ENCODE data around the gene SLC25A13. TPM values are rescaled to one million over a fixed set of nuclear protein-coding genes. Genes with fewer than 3 reads are reported as not detected.

SLC25A13 gene
- total RNA-seq, 1 experiment from 2014 or later, result 19.5 TPM

DNA sequence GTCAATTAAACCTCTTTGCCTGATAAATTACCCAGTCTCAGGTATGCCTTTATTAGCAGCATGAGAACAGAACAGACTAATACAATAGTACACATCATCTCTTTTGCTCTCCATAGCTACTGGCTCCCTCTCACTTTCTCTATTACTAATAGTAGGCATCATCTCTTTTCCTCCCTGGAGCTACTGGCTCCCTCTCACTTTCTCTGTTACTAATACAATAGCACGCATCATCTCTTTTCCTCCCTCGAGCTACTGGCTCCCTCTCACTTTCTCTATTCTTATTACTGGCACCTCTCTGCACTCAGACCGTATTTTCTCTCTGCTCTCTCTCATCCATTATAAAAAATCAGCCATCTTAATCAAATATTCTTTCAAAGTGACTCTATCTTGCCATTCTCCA is 37.1 kb downstream of the SLC25A13 start:
- H3K9ac ChIP-seq (ENCODE audit: low read length), result no peak overlapping the region
- ATAC-seq (peak; percentile 22; the same call in 1 of the 2 replicates), DNase-seq (no peak)
- peaks cover 35% of the 10 kb centered on the region for H3K79me2 ChIP-seq (ENCODE audit: low read length)
- no peaks in the 10 kb centered on the region for H3K27me3 ChIP-seq (ENCODE audit: low read length)
- H3K36me3 ChIP-seq (ENCODE audit: low read depth, low read length), result no peaks in the 10 kb centered on the region
- ChIA-PET CTCF (no interaction called here), POLR2A (ENCODE audit: unreplicated experiment) (no interaction called here)
- intact Hi-C loops (cut with micrococcal nuclease), result no loop called here
- no peak overlapping the region for H2AFZ ChIP-seq (ENCODE audit: low read length)
- H3F3A ChIP-seq (ENCODE audit: low read length, unreplicated experiment), result no peaks in the 10 kb centered on the region
- no TSS peak for BruUV-seq (replicated peaks)
- no peak overlapping the region for H3K27ac ChIP-seq (ENCODE audit: low read length)
- H3K4me3 ChIP-seq (ENCODE audit: low read length), result no peak overlapping the region
- no peaks in the 10 kb centered on the region for H3K9me2 ChIP-seq (replicated peaks; ENCODE audit: low read length)
- TF ChIP-seq EZH2 (IDR thresholded peaks at IDR 0.05; ENCODE audit: low read length, unreplicated experiment), result no peak
- TF ChIP-seq, protein P1, sequence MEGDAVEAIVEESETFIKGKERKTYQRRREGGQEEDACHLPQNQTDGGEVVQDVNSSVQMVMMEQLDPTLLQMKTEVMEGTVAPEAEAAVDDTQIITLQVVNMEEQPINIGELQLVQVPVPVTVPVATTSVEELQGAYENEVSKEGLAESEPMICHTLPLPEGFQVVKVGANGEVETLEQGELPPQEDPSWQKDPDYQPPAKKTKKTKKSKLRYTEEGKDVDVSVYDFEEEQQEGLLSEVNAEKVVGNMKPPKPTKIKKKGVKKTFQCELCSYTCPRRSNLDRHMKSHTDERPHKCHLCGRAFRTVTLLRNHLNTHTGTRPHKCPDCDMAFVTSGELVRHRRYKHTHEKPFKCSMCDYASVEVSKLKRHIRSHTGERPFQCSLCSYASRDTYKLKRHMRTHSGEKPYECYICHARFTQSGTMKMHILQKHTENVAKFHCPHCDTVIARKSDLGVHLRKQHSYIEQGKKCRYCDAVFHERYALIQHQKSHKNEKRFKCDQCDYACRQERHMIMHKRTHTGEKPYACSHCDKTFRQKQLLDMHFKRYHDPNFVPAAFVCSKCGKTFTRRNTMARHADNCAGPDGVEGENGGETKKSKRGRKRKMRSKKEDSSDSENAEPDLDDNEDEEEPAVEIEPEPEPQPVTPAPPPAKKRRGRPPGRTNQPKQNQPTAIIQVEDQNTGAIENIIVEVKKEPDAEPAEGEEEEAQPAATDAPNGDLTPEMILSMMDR (conservative IDR thresholded peaks at IDR 0.05; ENCODE audit: low read depth, low read length), result no peak
- H3K4me1 ChIP-seq (ENCODE audit: insufficient read depth, low read length), result no peaks in the 10 kb centered on the region
- peaks cover 12% of the 10 kb centered on the region; the same call in 1 of the 2 replicates for H4K20me1 ChIP-seq (ENCODE audit: low read length)
- no peaks in the 10 kb centered on the region for H3K9me3 ChIP-seq (ENCODE audit: low read length)
- no peak overlapping the region for H3K4me2 ChIP-seq (ENCODE audit: low read length)

DNA sequence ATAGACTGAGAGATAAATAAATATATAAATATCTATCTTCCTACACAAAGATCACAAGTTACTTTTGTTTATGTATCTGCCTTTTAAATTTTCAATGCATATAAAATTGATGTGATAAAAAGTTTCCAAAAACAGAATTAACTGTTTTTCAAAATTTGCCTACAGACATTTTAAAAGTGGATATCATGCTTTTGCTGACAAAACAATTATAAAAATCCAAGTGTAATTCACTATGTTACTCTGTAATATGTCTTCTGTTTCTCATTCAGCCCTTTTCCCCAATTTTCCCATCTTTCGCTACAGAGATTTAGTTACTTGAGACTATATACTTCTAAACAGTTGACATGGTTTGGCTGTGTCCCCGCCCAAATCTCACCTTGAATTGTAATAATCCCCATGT is 37.7 kb downstream of the SLC25A13 start:
- ATAC-seq, result no peak
- POLR2A ChIA-PET (ENCODE audit: unreplicated experiment), result no interaction called here
- Histone ChIP-seq H3F3A (ENCODE audit: low read length, unreplicated experiment) (no peaks in the 10 kb centered on the region), H3K9ac (ENCODE audit: low read length) (no peak overlapping the region), H3K9me2 (replicated peaks; ENCODE audit: low read length) (no peaks in the 10 kb centered on the region), H2AFZ (ENCODE audit: low read length) (no peak overlapping the region), H3K4me3 (ENCODE audit: low read length) (no peak overlapping the region), H3K4me1 (ENCODE audit: insufficient read depth, low read length) (no peaks in the 10 kb centered on the region), H3K9me3 (ENCODE audit: low read length) (no peaks in the 10 kb centered on the region), H3K79me2 (ENCODE audit: low read length) (peaks cover 35% of the 10 kb centered on the region), H3K27me3 (ENCODE audit: low read length) (no peaks in the 10 kb centered on the region), H4K20me1 (ENCODE audit: low read length) (peaks cover 12% of the 10 kb centered on the region; the same call in 1 of the 2 replicates), H3K36me3 (ENCODE audit: low read depth, low read length) (no peaks in the 10 kb centered on the region), H3K27ac (ENCODE audit: low read length) (no peak overlapping the region), H3K4me2 (ENCODE audit: low read length) (no peak overlapping the region)
- no TSS peak for BruUV-seq (replicated peaks)
- CTCF ChIA-PET, result no interaction called here
- no peak for DNase-seq
- TF ChIP-seq EZH2 (IDR thresholded peaks at IDR 0.05; ENCODE audit: low read length, unreplicated experiment), result no peak
- TF ChIP-seq EZH2phosphoT487 (IDR thresholded peaks at IDR 0.05; ENCODE audit: borderline replicate concordance, low read length), result no peak
- TF ChIP-seq, protein P1 (conservative IDR thresholded peaks at IDR 0.05; ENCODE audit: low read depth, low read length), result no peak
- intact Hi-C loops (cut with micrococcal nuclease), result no loop called here

DNA sequence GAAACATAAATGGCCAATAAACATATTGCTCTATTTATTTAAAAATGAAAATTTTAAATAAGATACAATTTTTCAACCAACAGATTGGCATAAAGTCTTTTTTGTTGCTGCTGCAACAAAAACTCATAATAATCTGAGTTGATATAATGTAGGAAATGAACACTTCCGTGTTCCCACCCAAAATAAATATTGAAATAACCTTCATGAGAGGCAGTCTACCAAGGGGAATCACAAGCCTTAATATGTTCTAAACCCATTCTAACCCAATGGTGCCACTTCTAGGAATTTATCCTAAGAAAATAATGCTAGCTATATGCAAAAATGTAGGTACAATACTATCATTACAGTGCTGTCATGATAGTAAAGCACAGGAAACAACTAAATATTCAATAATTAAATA is 39.1 kb downstream of the SLC25A13 start:
- Histone ChIP-seq H3K9me3 (ENCODE audit: low read length) (no peaks in the 10 kb centered on the region), H3K36me3 (ENCODE audit: low read depth, low read length) (no peaks in the 10 kb centered on the region), H3K4me3 (ENCODE audit: low read length) (no peak overlapping the region), H4K20me1 (ENCODE audit: low read length) (peaks cover 12% of the 10 kb centered on the region; the same call in 1 of the 2 replicates), H3K9ac (ENCODE audit: low read length) (no peak overlapping the region), H3K4me1 (ENCODE audit: insufficient read depth, low read length) (no peaks in the 10 kb centered on the region), H3K27ac (ENCODE audit: low read length) (no peak overlapping the region), H3K4me2 (ENCODE audit: low read length) (no peak overlapping the region), H3K27me3 (ENCODE audit: low read length) (no peaks in the 10 kb centered on the region), H2AFZ (ENCODE audit: low read length) (no peak overlapping the region), H3K9me2 (replicated peaks; ENCODE audit: low read length) (no peaks in the 10 kb centered on the region), H3F3A (ENCODE audit: low read length, unreplicated experiment) (no peaks in the 10 kb centered on the region), H3K79me2 (ENCODE audit: low read length) (peaks cover 33% of the 10 kb centered on the region)
- CTCF ChIA-PET, result interaction anchor here (0.7 kb wide), 1 partner anchor 265 kb away, joined by 3 read pairs; no protein-coding TSS in a partner anchor
- TF ChIP-seq EZH2phosphoT487 (IDR thresholded peaks at IDR 0.05; ENCODE audit: borderline replicate concordance, low read length) (no peak), EZH2 (IDR thresholded peaks at IDR 0.05; ENCODE audit: low read length, unreplicated experiment) (no peak)
- TF ChIP-seq, protein P1 (conservative IDR thresholded peaks at IDR 0.05; ENCODE audit: low read depth, low read length), result no peak
- intact Hi-C loops (cut with micrococcal nuclease), result no loop called here
- POLR2A ChIA-PET (ENCODE audit: unreplicated experiment), result interaction anchor here (0.5 to 0.6 kb wide), 2 partner anchors 15 to 604 kb away, joined by 3 to 6 read pairs; no protein-coding TSS in a partner anchor
- no TSS peak for BruUV-seq (replicated peaks)
- DNase-seq, result no peak
- ATAC-seq, result no peak
